ENCODE results near the gene TAP1. TPM values are rescaled to one million over a fixed set of nuclear protein-coding genes. Genes with fewer than 3 reads are reported as not detected.
"Not testable (repeated sequence)": the region's sequence is repeated elsewhere in the genome, so short reads cannot be mapped to it uniquely, and the experiment has no call there.

Gene TAP1
- total RNA-seq, 1 experiment from 2014 or later = 74.7 TPM

DNA sequence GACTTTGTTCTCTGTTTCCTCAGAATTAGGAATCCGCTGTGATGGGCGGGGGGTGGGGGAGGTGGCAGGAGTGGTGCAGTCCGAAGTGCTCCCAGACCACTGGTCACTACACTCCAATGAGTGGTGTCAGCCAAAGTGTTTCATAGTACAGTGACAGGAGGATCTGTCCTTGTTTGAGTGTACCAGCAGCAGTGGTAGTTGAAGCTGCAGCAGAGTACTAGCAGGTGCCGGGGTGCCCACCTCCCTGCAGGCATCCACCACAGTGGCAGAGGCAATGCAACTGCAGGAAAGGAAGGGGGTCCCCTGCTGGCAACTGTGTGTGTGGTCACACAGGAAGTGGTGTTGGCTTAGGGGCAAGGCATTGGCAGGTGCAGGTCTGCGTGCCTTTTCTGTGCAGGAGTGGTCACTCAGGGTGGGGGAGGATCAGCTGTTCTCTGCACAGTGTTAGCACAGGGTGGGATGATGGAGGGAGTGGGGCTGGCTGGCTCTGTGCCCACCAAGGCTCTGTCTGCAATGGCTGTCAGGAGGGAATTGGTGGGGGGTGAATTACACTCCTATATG, 46.4 kb downstream of the TAP1 start:
- H3K36me3 ChIP-seq (ENCODE audit: control insufficient read depth, insufficient read depth, low read length) = no peaks in the 10 kb centered on the region

GRCh38 chr6:32805404-32805803, 48.1 kb downstream of the TAP1 start:
- H3K4me1 ChIP-seq (ENCODE audit: control insufficient read depth, insufficient read depth, low read length); in situ Hi-C loops (cut with HindIII; ENCODE audit: low pct_unique_long_range_greater_than_20kb, low sequenced_read_pairs); ATAC-seq; H3K36me3 ChIP-seq (ENCODE audit: control insufficient read depth, insufficient read depth, low read length); POLR2A ChIA-PET; BruUV-seq (replicated peaks); H3K27ac ChIP-seq (ENCODE audit: low read length); H3K9me3 ChIP-seq (ENCODE audit: control insufficient read depth, insufficient read depth, low read depth, low read length); CTCF ChIA-PET; H3K4me3 ChIP-seq (ENCODE audit: low read depth in 2 of 2, low read length in 2 of 2); DNase-seq (ENCODE audit: low read depth, low spot score); intact Hi-C loops (cut with micrococcal nuclease; ENCODE audit: unreplicated experiment): not testable (repeated sequence)
- H3K27me3 ChIP-seq (ENCODE audit: control insufficient read depth, insufficient read depth, low read length) = peaks cover 20% of the 10 kb centered on the region

More for the DNA sequence above, 46.4 kb downstream of the TAP1 start:
- intact Hi-C loops (cut with micrococcal nuclease; ENCODE audit: unreplicated experiment) = no loop called here
- ATAC-seq (no peak), DNase-seq (ENCODE audit: low read depth, low spot score) (no peak)
- H3K27me3 ChIP-seq (ENCODE audit: control insufficient read depth, insufficient read depth, low read length) = peaks cover 8% of the 10 kb centered on the region
- ChIA-PET CTCF (no interaction called here), POLR2A (no interaction called here)
- no peak overlapping the region for H3K4me3 ChIP-seq (ENCODE audit: low read depth in 2 of 2, low read length in 2 of 2)
- H3K27ac ChIP-seq (ENCODE audit: low read length) = no peak overlapping the region
- no TSS peak for BruUV-seq (replicated peaks)
- no peaks in the 10 kb centered on the region for H3K9me3 ChIP-seq (ENCODE audit: control insufficient read depth, insufficient read depth, low read depth, low read length)
- TF ChIP-seq POLR2AphosphoS5 (IDR thresholded peaks at IDR 0.05; ENCODE audit: low read depth, low read length) (no peak), TCF7L2 (IDR thresholded peaks at IDR 0.05; ENCODE audit: low read depth, low read length) (no peak)
- H3K4me1 ChIP-seq (ENCODE audit: control insufficient read depth, insufficient read depth, low read length) = no peaks in the 10 kb centered on the region
- in situ Hi-C loops (cut with HindIII; ENCODE audit: low pct_unique_long_range_greater_than_20kb, low sequenced_read_pairs) = no loop called here

GRCh38 chr6:32803416-32803815, 50.1 kb downstream of the TAP1 start:
- intact Hi-C loops (cut with micrococcal nuclease; ENCODE audit: unreplicated experiment) (no loop called here), in situ Hi-C loops (cut with HindIII; ENCODE audit: low pct_unique_long_range_greater_than_20kb, low sequenced_read_pairs) (no loop called here)
- Histone ChIP-seq H3K36me3 (ENCODE audit: control insufficient read depth, insufficient read depth, low read length) (no peaks in the 10 kb centered on the region), H3K27ac (ENCODE audit: low read length) (no peak overlapping the region), H3K9me3 (ENCODE audit: control insufficient read depth, insufficient read depth, low read depth, low read length) (no peaks in the 10 kb centered on the region), H3K4me3 (ENCODE audit: low read depth in 2 of 2, low read length in 2 of 2) (no peak overlapping the region), H3K27me3 (ENCODE audit: control insufficient read depth, insufficient read depth, low read length) (peaks cover 22% of the 10 kb centered on the region), H3K4me1 (ENCODE audit: control insufficient read depth, insufficient read depth, low read length) (no peaks in the 10 kb centered on the region)
- TF ChIP-seq, protein P1, sequence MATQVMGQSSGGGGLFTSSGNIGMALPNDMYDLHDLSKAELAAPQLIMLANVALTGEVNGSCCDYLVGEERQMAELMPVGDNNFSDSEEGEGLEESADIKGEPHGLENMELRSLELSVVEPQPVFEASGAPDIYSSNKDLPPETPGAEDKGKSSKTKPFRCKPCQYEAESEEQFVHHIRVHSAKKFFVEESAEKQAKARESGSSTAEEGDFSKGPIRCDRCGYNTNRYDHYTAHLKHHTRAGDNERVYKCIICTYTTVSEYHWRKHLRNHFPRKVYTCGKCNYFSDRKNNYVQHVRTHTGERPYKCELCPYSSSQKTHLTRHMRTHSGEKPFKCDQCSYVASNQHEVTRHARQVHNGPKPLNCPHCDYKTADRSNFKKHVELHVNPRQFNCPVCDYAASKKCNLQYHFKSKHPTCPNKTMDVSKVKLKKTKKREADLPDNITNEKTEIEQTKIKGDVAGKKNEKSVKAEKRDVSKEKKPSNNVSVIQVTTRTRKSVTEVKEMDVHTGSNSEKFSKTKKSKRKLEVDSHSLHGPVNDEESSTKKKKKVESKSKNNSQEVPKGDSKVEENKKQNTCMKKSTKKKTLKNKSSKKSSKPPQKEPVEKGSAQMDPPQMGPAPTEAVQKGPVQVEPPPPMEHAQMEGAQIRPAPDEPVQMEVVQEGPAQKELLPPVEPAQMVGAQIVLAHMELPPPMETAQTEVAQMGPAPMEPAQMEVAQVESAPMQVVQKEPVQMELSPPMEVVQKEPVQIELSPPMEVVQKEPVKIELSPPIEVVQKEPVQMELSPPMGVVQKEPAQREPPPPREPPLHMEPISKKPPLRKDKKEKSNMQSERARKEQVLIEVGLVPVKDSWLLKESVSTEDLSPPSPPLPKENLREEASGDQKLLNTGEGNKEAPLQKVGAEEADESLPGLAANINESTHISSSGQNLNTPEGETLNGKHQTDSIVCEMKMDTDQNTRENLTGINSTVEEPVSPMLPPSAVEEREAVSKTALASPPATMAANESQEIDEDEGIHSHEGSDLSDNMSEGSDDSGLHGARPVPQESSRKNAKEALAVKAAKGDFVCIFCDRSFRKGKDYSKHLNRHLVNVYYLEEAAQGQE (IDR thresholded peaks at IDR 0.05; ENCODE audit: insufficient read depth in 1 of 2, low read depth in 2 of 2, low read length in 1 of 2) = no peak
- TF ChIP-seq, protein P2, sequence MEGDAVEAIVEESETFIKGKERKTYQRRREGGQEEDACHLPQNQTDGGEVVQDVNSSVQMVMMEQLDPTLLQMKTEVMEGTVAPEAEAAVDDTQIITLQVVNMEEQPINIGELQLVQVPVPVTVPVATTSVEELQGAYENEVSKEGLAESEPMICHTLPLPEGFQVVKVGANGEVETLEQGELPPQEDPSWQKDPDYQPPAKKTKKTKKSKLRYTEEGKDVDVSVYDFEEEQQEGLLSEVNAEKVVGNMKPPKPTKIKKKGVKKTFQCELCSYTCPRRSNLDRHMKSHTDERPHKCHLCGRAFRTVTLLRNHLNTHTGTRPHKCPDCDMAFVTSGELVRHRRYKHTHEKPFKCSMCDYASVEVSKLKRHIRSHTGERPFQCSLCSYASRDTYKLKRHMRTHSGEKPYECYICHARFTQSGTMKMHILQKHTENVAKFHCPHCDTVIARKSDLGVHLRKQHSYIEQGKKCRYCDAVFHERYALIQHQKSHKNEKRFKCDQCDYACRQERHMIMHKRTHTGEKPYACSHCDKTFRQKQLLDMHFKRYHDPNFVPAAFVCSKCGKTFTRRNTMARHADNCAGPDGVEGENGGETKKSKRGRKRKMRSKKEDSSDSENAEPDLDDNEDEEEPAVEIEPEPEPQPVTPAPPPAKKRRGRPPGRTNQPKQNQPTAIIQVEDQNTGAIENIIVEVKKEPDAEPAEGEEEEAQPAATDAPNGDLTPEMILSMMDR (IDR thresholded peaks at IDR 0.05) = no peak
- TF ChIP-seq TCF7L2 (IDR thresholded peaks at IDR 0.05; ENCODE audit: low read depth, low read length) (no peak), POLR2AphosphoS5 (IDR thresholded peaks at IDR 0.05; ENCODE audit: low read depth, low read length) (no peak), SIN3A (IDR thresholded peaks at IDR 0.05; ENCODE audit: borderline replicate concordance, insufficient read depth, low read depth, low read length) (no peak)
- ATAC-seq (no peak), DNase-seq (ENCODE audit: low read depth, low spot score) (no peak)
- BruUV-seq (replicated peaks) = no TSS peak
- ChIA-PET CTCF (interaction anchor here (0.6 kb wide), 1 partner anchor 65 kb away, joined by 3 read pairs; no protein-coding TSS in a partner anchor), POLR2A (no interaction called here)

Measured in Panc1 (cell line).